ENCODE data around the gene CELF1. TPM values are rescaled to one million over a fixed set of nuclear protein-coding genes. Genes with fewer than 3 reads are reported as not detected.

Gene CELF1
- polyA plus RNA-seq, 1 donor from 2014 or later: 209 TPM

DNA sequence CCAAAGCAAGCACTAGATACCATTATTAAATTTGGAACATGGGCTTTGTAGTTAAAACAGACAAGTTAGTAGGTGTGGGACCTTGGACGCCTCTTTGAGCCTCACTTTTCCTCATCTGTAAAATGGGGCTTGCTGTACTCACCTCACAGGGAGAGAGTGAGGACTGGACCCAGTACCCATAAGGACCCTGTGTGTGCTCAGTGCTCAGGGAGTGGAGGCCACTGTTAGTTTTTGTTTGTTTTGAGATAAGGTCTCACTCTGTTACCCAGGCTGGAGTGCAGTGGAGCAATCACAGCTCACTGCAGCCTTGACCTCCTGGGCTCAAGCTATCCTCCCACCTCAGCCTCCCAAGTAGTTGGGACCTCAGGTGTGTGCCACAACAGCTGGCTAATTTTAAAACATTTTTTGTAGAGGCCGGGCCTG lies 112.9 kb downstream of the CELF1 start:
- no peaks in the 10 kb centered on the region for H3K79me2 ChIP-seq (replicated peaks; ENCODE audit: insufficient read depth, low read length)
- no peak overlapping the region for H2AFZ ChIP-seq (ENCODE audit: low read depth, low read length)
- no peak overlapping the region for H3K9ac ChIP-seq (ENCODE audit: low read length)
- TF ChIP-seq EP300 (conservative IDR thresholded peaks at IDR 0.05; ENCODE audit: poor library complexity, severe bottlenecking): no peak
- no peak for TF ChIP-seq SMC3 (conservative IDR thresholded peaks at IDR 0.05; ENCODE audit: poor library complexity)
- TF ChIP-seq, protein P1, sequence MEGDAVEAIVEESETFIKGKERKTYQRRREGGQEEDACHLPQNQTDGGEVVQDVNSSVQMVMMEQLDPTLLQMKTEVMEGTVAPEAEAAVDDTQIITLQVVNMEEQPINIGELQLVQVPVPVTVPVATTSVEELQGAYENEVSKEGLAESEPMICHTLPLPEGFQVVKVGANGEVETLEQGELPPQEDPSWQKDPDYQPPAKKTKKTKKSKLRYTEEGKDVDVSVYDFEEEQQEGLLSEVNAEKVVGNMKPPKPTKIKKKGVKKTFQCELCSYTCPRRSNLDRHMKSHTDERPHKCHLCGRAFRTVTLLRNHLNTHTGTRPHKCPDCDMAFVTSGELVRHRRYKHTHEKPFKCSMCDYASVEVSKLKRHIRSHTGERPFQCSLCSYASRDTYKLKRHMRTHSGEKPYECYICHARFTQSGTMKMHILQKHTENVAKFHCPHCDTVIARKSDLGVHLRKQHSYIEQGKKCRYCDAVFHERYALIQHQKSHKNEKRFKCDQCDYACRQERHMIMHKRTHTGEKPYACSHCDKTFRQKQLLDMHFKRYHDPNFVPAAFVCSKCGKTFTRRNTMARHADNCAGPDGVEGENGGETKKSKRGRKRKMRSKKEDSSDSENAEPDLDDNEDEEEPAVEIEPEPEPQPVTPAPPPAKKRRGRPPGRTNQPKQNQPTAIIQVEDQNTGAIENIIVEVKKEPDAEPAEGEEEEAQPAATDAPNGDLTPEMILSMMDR (IDR thresholded peaks at IDR 0.05; ENCODE audit: poor library complexity, severe bottlenecking): no peak
- no peaks in the 10 kb centered on the region for H3F3A ChIP-seq (ENCODE audit: insufficient read depth, low read length, poor library complexity, severe bottlenecking)
- no peak overlapping the region for H3K4me3 ChIP-seq (ENCODE audit: low read length)
- H3K9me2 ChIP-seq (ENCODE audit: insufficient read depth, low read length): no peaks in the 10 kb centered on the region
- no peaks in the 10 kb centered on the region for H4K20me1 ChIP-seq (ENCODE audit: insufficient read depth)
- no peak overlapping the region for H3K27ac ChIP-seq (ENCODE audit: low read length)
- no peak overlapping the region for H3K4me2 ChIP-seq (ENCODE audit: low read length)
- no peaks in the 10 kb centered on the region for H3K27me3 ChIP-seq (ENCODE audit: insufficient read depth, low read depth, low read length)
- H3K9me3 ChIP-seq (ENCODE audit: low read length): no peaks in the 10 kb centered on the region
- H3K36me3 ChIP-seq (ENCODE audit: insufficient read depth, low read length): no peaks in the 10 kb centered on the region

DNA sequence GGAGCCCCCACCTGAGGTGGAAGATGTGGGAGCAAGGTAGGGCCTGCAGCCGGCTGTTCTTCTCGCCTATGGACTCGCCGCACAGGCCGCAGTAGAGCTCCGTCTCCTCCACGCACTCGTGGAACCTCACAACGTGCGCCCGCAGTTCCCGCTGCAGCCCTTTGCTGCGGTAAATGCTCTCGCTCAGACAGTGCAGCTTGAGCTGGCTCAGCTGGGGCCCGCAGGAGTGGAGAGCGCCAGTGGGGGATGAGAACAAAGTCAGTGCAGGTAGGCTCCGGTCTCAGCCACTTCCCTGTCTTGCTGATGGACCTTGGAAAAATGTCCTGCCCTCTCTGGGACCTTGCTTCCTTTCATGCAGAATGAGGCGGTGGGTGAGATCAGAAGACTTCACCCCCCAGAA lies 114.2 kb downstream of the CELF1 start:
- no peak overlapping the region for H3K4me2 ChIP-seq (ENCODE audit: low read length)
- no peaks in the 10 kb centered on the region for H3K27me3 ChIP-seq (ENCODE audit: insufficient read depth, low read depth, low read length)
- H4K20me1 ChIP-seq (ENCODE audit: insufficient read depth): no peaks in the 10 kb centered on the region
- H3F3A ChIP-seq (ENCODE audit: insufficient read depth, low read length, poor library complexity, severe bottlenecking): no peaks in the 10 kb centered on the region
- no peak overlapping the region for H2AFZ ChIP-seq (ENCODE audit: low read depth, low read length)
- H3K27ac ChIP-seq (ENCODE audit: low read length): no peak overlapping the region
- H3K4me3 ChIP-seq (ENCODE audit: low read length): no peak overlapping the region
- no peaks in the 10 kb centered on the region for H3K9me2 ChIP-seq (ENCODE audit: insufficient read depth, low read length)
- no peaks in the 10 kb centered on the region for H3K36me3 ChIP-seq (ENCODE audit: insufficient read depth, low read length)
- H3K9me3 ChIP-seq (ENCODE audit: low read length): no peaks in the 10 kb centered on the region
- no peak overlapping the region for H3K9ac ChIP-seq (ENCODE audit: low read length)
- H3K79me2 ChIP-seq (replicated peaks; ENCODE audit: insufficient read depth, low read length): no peaks in the 10 kb centered on the region
- TF ChIP-seq, protein P2, sequence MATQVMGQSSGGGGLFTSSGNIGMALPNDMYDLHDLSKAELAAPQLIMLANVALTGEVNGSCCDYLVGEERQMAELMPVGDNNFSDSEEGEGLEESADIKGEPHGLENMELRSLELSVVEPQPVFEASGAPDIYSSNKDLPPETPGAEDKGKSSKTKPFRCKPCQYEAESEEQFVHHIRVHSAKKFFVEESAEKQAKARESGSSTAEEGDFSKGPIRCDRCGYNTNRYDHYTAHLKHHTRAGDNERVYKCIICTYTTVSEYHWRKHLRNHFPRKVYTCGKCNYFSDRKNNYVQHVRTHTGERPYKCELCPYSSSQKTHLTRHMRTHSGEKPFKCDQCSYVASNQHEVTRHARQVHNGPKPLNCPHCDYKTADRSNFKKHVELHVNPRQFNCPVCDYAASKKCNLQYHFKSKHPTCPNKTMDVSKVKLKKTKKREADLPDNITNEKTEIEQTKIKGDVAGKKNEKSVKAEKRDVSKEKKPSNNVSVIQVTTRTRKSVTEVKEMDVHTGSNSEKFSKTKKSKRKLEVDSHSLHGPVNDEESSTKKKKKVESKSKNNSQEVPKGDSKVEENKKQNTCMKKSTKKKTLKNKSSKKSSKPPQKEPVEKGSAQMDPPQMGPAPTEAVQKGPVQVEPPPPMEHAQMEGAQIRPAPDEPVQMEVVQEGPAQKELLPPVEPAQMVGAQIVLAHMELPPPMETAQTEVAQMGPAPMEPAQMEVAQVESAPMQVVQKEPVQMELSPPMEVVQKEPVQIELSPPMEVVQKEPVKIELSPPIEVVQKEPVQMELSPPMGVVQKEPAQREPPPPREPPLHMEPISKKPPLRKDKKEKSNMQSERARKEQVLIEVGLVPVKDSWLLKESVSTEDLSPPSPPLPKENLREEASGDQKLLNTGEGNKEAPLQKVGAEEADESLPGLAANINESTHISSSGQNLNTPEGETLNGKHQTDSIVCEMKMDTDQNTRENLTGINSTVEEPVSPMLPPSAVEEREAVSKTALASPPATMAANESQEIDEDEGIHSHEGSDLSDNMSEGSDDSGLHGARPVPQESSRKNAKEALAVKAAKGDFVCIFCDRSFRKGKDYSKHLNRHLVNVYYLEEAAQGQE (IDR thresholded peaks at IDR 0.05; ENCODE audit: borderline replicate concordance): no peak
- no peak for TF ChIP-seq EZH2 (IDR thresholded peaks at IDR 0.05; ENCODE audit: borderline replicate concordance, insufficient read depth, low read length, poor library complexity, severe bottlenecking)
- TF ChIP-seq, protein P1 (IDR thresholded peaks at IDR 0.05; ENCODE audit: poor library complexity, severe bottlenecking): no peak

Measured in neural cell (in vitro differentiated cells).